Immature natural killer cell (primary cell): ENCODE results near the gene ZNF462. TPM values are rescaled to one million over a fixed set of nuclear protein-coding genes. Genes with fewer than 3 reads are reported as not detected.

Experiments used
- DNase-seq, 3 donors: peaks; one replicate each; pipeline ENCODE4 v3.0.0; 2022; ENCODE audit warnings: mixed read lengths in 1 of 3
- H3K27ac Mint-ChIP-seq, 6 donors: one replicate each; pipeline ENCODE4 v1.8.0; 2020; ENCODE audit warnings: mixed read lengths in 6 of 6, mild to moderate bottlenecking in 5 of 6, inconsistent platforms in 4 of 6, moderate library complexity in 3 of 6
- H3K27me3 Mint-ChIP-seq, 3 donors: one replicate each; pipeline ENCODE4 v1.8.0; 2020 to 2021; ENCODE audit warnings: low read depth in 3 of 3, mild to moderate bottlenecking in 3 of 3, mixed read lengths in 3 of 3, moderate library complexity in 3 of 3, inconsistent platforms in 1 of 3
- H3K36me3 Mint-ChIP-seq, 3 donors: one replicate each; pipeline ENCODE4 v1.8.0; 2020; ENCODE audit warnings: mixed read lengths in 3 of 3, inconsistent platforms in 2 of 3, mild to moderate bottlenecking in 2 of 3
- H3K4me1 Mint-ChIP-seq, 2 donors: one replicate each; pipeline ENCODE4 v1.8.0; 2020; ENCODE audit warnings: inconsistent platforms in 2 of 2, mild to moderate bottlenecking in 2 of 2, mixed read lengths in 2 of 2, moderate library complexity in 1 of 2
- H3K4me3 Mint-ChIP-seq, 5 donors: one replicate each; pipeline ENCODE4 v1.8.0; 2020; ENCODE audit warnings: mild to moderate bottlenecking in 5 of 5, mixed read lengths in 5 of 5, inconsistent platforms in 3 of 5, moderate library complexity in 3 of 5
- H3K9me3 Mint-ChIP-seq, 6 donors: one replicate each; pipeline ENCODE4 v1.8.0; 2020; ENCODE audit warnings: mild to moderate bottlenecking in 6 of 6, mixed read lengths in 6 of 6, inconsistent platforms in 4 of 6, moderate library complexity in 3 of 6
- polyA plus RNA-seq, 3 donors: library from polyadenylated mRNA; unstranded; fragments of 300-500 nt; fragmentation: Illumina TruSeq; gene quantifications; one replicate each; pipeline ENCODE4 v1.2.3, GENCODE V29; 2021

The ZNF462 gene
- polyA plus RNA-seq, 3 donors from 2014 or later = 0.94 TPM; not detected in 2

GRCh38 chr9:106869458-106869857 lies 6.5 kb downstream of the ZNF462 start:
- peaks cover 0 to 3% (median 0%) of the 10 kb centered on the region in 3 donors for H3K36me3 Mint-ChIP-seq
- no peak overlapping the region for H3K4me3 Mint-ChIP-seq
- H3K9me3 Mint-ChIP-seq = peaks cover 0 to 5% (median 1%) of the 10 kb centered on the region in 6 donors
- no peak overlapping the region for H3K27ac Mint-ChIP-seq
- DNase-seq = no peak
- peaks cover 4 to 10% (median 5%) of the 10 kb centered on the region in 3 donors for H3K27me3 Mint-ChIP-seq
- peaks cover 3 to 4% of the 10 kb centered on the region in 2 donors for H3K4me1 Mint-ChIP-seq

GRCh38 chr9:106872641-106873040 lies 9.7 kb downstream of the ZNF462 start:
- Mint-ChIP-seq H3K4me1 (no peaks in the 10 kb centered on the region), H3K4me3 (no peak overlapping the region), H3K36me3 (no peaks in the 10 kb centered on the region), H3K9me3 (no peaks in the 10 kb centered on the region), H3K27ac (no peak overlapping the region), H3K27me3 (peaks cover 0 to 3% (median 3%) of the 10 kb centered on the region in 3 donors)
- DNase-seq = no peak

GRCh38 chr9:106874031-106874430 lies 11.1 kb downstream of the ZNF462 start:
- no peaks in the 10 kb centered on the region for H3K4me1 Mint-ChIP-seq
- H3K36me3 Mint-ChIP-seq = no peaks in the 10 kb centered on the region
- H3K9me3 Mint-ChIP-seq = no peaks in the 10 kb centered on the region
- no peak overlapping the region for H3K27ac Mint-ChIP-seq
- H3K4me3 Mint-ChIP-seq = no peak overlapping the region
- H3K27me3 Mint-ChIP-seq = peaks cover 0 to 3% (median 0%) of the 10 kb centered on the region in 3 donors
- DNase-seq = no peak

GRCh38 chr9:106874652-106875051 lies 11.7 kb downstream of the ZNF462 start:
- Mint-ChIP-seq H3K4me3 (no peak overlapping the region), H3K9me3 (no peaks in the 10 kb centered on the region), H3K27me3 (peaks cover 0 to 3% (median 0%) of the 10 kb centered on the region in 3 donors), H3K27ac (no peak overlapping the region), H3K36me3 (no peaks in the 10 kb centered on the region), H3K4me1 (no peaks in the 10 kb centered on the region)
- DNase-seq = no peak

- no peak for DNase-seq
- no peaks in the 10 kb centered on the region for H3K27me3 Mint-ChIP-seq
- H3K4me3 Mint-ChIP-seq = no peak overlapping the region
- no peaks in the 10 kb centered on the region for H3K9me3 Mint-ChIP-seq
- no peaks in the 10 kb centered on the region for H3K36me3 Mint-ChIP-seq
- H3K4me1 Mint-ChIP-seq = no peaks in the 10 kb centered on the region
- H3K27ac Mint-ChIP-seq = no peak overlapping the region
Observed at GRCh38 chr9:106875529-106875928, 12.6 kb downstream of the ZNF462 start.

- DNase-seq = no peak
- H3K27ac Mint-ChIP-seq = no peak overlapping the region
- H3K36me3 Mint-ChIP-seq = no peaks in the 10 kb centered on the region
- no peaks in the 10 kb centered on the region for H3K9me3 Mint-ChIP-seq
- H3K27me3 Mint-ChIP-seq = no peaks in the 10 kb centered on the region
- no peak overlapping the region for H3K4me3 Mint-ChIP-seq
- peaks cover 0 to under 1% of the 10 kb centered on the region in 2 donors for H3K4me1 Mint-ChIP-seq
Observed at GRCh38 chr9:106877345-106877744, 14.4 kb downstream of the ZNF462 start.

- H3K4me3 Mint-ChIP-seq = no peak overlapping the region
Observed at GRCh38 chr9:106878081-106878837, 15.3 kb downstream of the ZNF462 start.

GRCh38 chr9:106878934-106879333 lies 16.0 kb downstream of the ZNF462 start:
- Mint-ChIP-seq H3K36me3 (no peaks in the 10 kb centered on the region), H3K4me3 (no peak overlapping the region), H3K9me3 (peaks cover 0 to 2% (median 0%) of the 10 kb centered on the region in 6 donors), H3K4me1 (peaks cover 9 to 16% of the 10 kb centered on the region in 2 donors), H3K27ac (no peak overlapping the region), H3K27me3 (no peaks in the 10 kb centered on the region)
- no peak for DNase-seq

More at GRCh38 chr9:106878081-106878837, 15.3 kb downstream of the ZNF462 start:
- Mint-ChIP-seq H3K36me3 (no peaks in the 10 kb centered on the region), H3K9me3 (peaks cover 0 to 2% (median 0%) of the 10 kb centered on the region in 6 donors), H3K4me1 (peaks cover 5 to 10% of the 10 kb centered on the region in 2 donors), H3K27ac (no peak overlapping the region), H3K27me3 (no peaks in the 10 kb centered on the region)
- no peak for DNase-seq

- Mint-ChIP-seq H3K36me3 (no peaks in the 10 kb centered on the region), H3K27me3 (no peaks in the 10 kb centered on the region), H3K9me3 (peaks cover 0 to 3% (median 0%) of the 10 kb centered on the region in 6 donors), H3K4me3 (no peak overlapping the region), H3K4me1 (peaks cover 9 to 16% of the 10 kb centered on the region in 2 donors), H3K27ac (no peak overlapping the region)
- no peak for DNase-seq
Observed at GRCh38 chr9:106879439-106879882, 16.5 kb downstream of the ZNF462 start.

- peaks cover 9 to 16% of the 10 kb centered on the region in 2 donors for H3K4me1 Mint-ChIP-seq
- H3K27me3 Mint-ChIP-seq = no peaks in the 10 kb centered on the region
- H3K9me3 Mint-ChIP-seq = peaks cover 0 to 3% (median under 1%) of the 10 kb centered on the region in 6 donors
- no peak for DNase-seq
- no peak overlapping the region for H3K27ac Mint-ChIP-seq
- H3K36me3 Mint-ChIP-seq = no peaks in the 10 kb centered on the region
- H3K4me3 Mint-ChIP-seq = no peak overlapping the region
Observed at GRCh38 chr9:106880081-106880480, 17.1 kb downstream of the ZNF462 start.

GRCh38 chr9:106880863-106881262 lies 17.9 kb downstream of the ZNF462 start:
- DNase-seq = no peak
- Mint-ChIP-seq H3K9me3 (peaks cover 0 to 3% (median under 1%) of the 10 kb centered on the region in 6 donors), H3K27ac (no peak overlapping the region), H3K4me3 (no peak overlapping the region), H3K36me3 (no peaks in the 10 kb centered on the region), H3K27me3 (no peaks in the 10 kb centered on the region), H3K4me1 (peaks cover 9 to 16% of the 10 kb centered on the region in 2 donors)

- no peaks in the 10 kb centered on the region for H3K36me3 Mint-ChIP-seq
- H3K27ac Mint-ChIP-seq = no peak overlapping the region
- DNase-seq = no peak
- peaks cover 9 to 16% of the 10 kb centered on the region in 2 donors for H3K4me1 Mint-ChIP-seq
- H3K27me3 Mint-ChIP-seq = no peaks in the 10 kb centered on the region
- H3K4me3 Mint-ChIP-seq = no peak overlapping the region
- H3K9me3 Mint-ChIP-seq = peaks cover 0 to 3% (median under 1%) of the 10 kb centered on the region in 6 donors
Observed at GRCh38 chr9:106883030-106883429, 20.1 kb downstream of the ZNF462 start.

- peaks cover 0 to 3% (median under 1%) of the 10 kb centered on the region in 6 donors for H3K9me3 Mint-ChIP-seq
- H3K4me1 Mint-ChIP-seq = peaks cover 9 to 16% of the 10 kb centered on the region in 2 donors
- no peaks in the 10 kb centered on the region for H3K27me3 Mint-ChIP-seq
- peak overlapping the region in 1 of 5 donors; percentile 10 for H3K4me3 Mint-ChIP-seq
- no peaks in the 10 kb centered on the region for H3K36me3 Mint-ChIP-seq
- DNase-seq = no peak
- H3K27ac Mint-ChIP-seq = no peak overlapping the region
Observed at GRCh38 chr9:106883626-106884190, 20.7 kb downstream of the ZNF462 start.

GRCh38 chr9:106885451-106885850 lies 22.5 kb downstream of the ZNF462 start:
- Mint-ChIP-seq H3K4me1 (peaks cover 9 to 16% of the 10 kb centered on the region in 2 donors), H3K27ac (no peak overlapping the region), H3K36me3 (no peaks in the 10 kb centered on the region), H3K4me3 (no peak overlapping the region), H3K9me3 (peaks cover 0 to 4% (median 2%) of the 10 kb centered on the region in 6 donors), H3K27me3 (peaks cover 0 to 2% (median 0%) of the 10 kb centered on the region in 3 donors)
- no peak for DNase-seq
